Activated CD4-positive, alpha-beta T cell treated with anti-CD3 and anti-CD28 coated beads, Interleukin-10, Interleukin-2, amounts not matched to agents 100 ng/mL and 50 ng/mL, durations not matched to agents 16 hours and 8 hours (primary cell): Measurements from ENCODE around the gene BHLHE41.

Experiments used
- DNase-seq: peaks from one replicate; pipeline ENCODE4 v3.0.0-alpha.2; 2020

Gene BHLHE41

GRCh38 chr12:26124446-26125399, at the start of gene BHLHE41:
TSS of gene BHLHE41 (minus strand) at chr12:26125037. CDS start at chr12:26124779, 258 bp downstream.
- DNase-seq, result no peak

- no peak for DNase-seq
Observed at GRCh38 chr12:26172946-26173552, 48.2 kb upstream of the BHLHE41 start.

- no peak for DNase-seq
Observed at GRCh38 chr12:26172539-26172938, 47.7 kb upstream of the BHLHE41 start.

- DNase-seq, result no peak
Observed at GRCh38 chr12:26172013-26172412, 47.2 kb upstream of the BHLHE41 start.

GRCh38 chr12:26164118-26164517, 39.3 kb upstream of the BHLHE41 start:
- no peak for DNase-seq

- no peak for DNase-seq
Observed at GRCh38 chr12:26162905-26163304, 38.1 kb upstream of the BHLHE41 start.

GRCh38 chr12:26162174-26162573, 37.3 kb upstream of the BHLHE41 start:
- no peak for DNase-seq

- DNase-seq, result no peak
Observed at GRCh38 chr12:26158078-26158764, 33.4 kb upstream of the BHLHE41 start.

- DNase-seq, result no peak
Observed at GRCh38 chr12:26157001-26157400, 32.2 kb upstream of the BHLHE41 start.

GRCh38 chr12:26156201-26156871, 31.5 kb upstream of the BHLHE41 start:
- DNase-seq, result no peak

GRCh38 chr12:26153421-26154154, 28.8 kb upstream of the BHLHE41 start:
- no peak for DNase-seq

GRCh38 chr12:26152507-26153102, 27.8 kb upstream of the BHLHE41 start:
- DNase-seq, result no peak

- no peak for DNase-seq
Observed at GRCh38 chr12:26150736-26151450, 26.1 kb upstream of the BHLHE41 start.

GRCh38 chr12:26149968-26150500, 25.2 kb upstream of the BHLHE41 start:
- DNase-seq, result no peak

- DNase-seq, result no peak
Observed at GRCh38 chr12:26148291-26148690, 23.5 kb upstream of the BHLHE41 start.

- no peak for DNase-seq
Observed at GRCh38 chr12:26143291-26143690, 18.5 kb upstream of the BHLHE41 start.

GRCh38 chr12:26138860-26139259, 14.0 kb upstream of the BHLHE41 start:
- DNase-seq, result no peak

- no peak for DNase-seq
Observed at GRCh38 chr12:26136688-26137087, 11.9 kb upstream of the BHLHE41 start.

GRCh38 chr12:26135571-26135970, 10.7 kb upstream of the BHLHE41 start:
- no peak for DNase-seq

- DNase-seq, result no peak
Observed at GRCh38 chr12:26135010-26135420, 10.2 kb upstream of the BHLHE41 start.

GRCh38 chr12:26134540-26134939, 9.7 kb upstream of the BHLHE41 start:
- DNase-seq, result no peak
